Ovary (tissue), 9 donors: ENCODE measurements around the gene BTRC. TPM values are rescaled to one million over a fixed set of nuclear protein-coding genes. Genes with fewer than 3 reads are reported as not detected.

ENCODE experiments used
- DNase-seq, 5 donors: peaks; one replicate each; pipeline ENCODE4 v3.0.0-alpha.2; 2019 to 2020
- H3K27ac ChIP-seq, 2 donors: fragments of 200-600 bp; one replicate each; pipeline versions ENCODE4 v1.5.1 to v1.8.0; 2019 to 2022
- H3K27me3 ChIP-seq: fragments of 200-600 bp; one replicate; pipeline ENCODE4 v1.8.0; 2022
- H3K36me3 ChIP-seq: fragments of 200-600 bp; sonication (generic); one replicate; pipeline ENCODE4 v1.5.1; 2019
- H3K4me1 ChIP-seq: one replicate; pipeline ENCODE4 v1.8.1; 2013; ENCODE audit warnings: mild to moderate bottlenecking, moderate library complexity; ENCODE audit not compliant: insufficient read depth
- H3K4me3 ChIP-seq: fragments of 200-600 bp; sonication (generic); one replicate; pipeline ENCODE4 v1.5.1; 2017
- H3K9me3 ChIP-seq, 2 donors: fragments of 200-600 bp in 1 of 2; sonication (generic) in 1 of 2; one replicate each; pipeline versions ENCODE4 v1.5.1 to v1.8.1; 2013 to 2019; ENCODE audit warnings: mild to moderate bottlenecking in 1 of 2, moderate library complexity in 1 of 2
- CTCF ChIP-seq, 3 donors: fragments of 450-650 bp in 2 of 3; fragments of 200-600 bp in 1 of 3; IDR thresholded peaks; one replicate each; pipeline versions ENCODE4 v1.5.1 to v1.8.0; 2016 to 2022; ENCODE audit warnings: antibody characterized with exemption in 3 of 3, mild to moderate bottlenecking in 1 of 3
- EP300 ChIP-seq: sonication (generic); formaldehyde crosslinking; IDR thresholded peaks from one replicate; pipeline ENCODE4 v1.6.1; 2017; ENCODE audit warnings: antibody characterized with exemption
- POLR2A ChIP-seq: fragments of 450-650 bp; IDR thresholded peaks from one replicate; pipeline ENCODE4 v1.6.1; 2017; ENCODE audit warnings: antibody characterized with exemption, mild to moderate bottlenecking, moderate library complexity
- WGBS, 3 donors: extraction: QIAGEN DNeasy Blood & Tissue Kit in 1 of 3; methylation state at CpG; one replicate each; pipeline versions ENCODE4 v1.1.5 to v1.1.7; 2013 to 2017; 5-methylcytosine and 5-hydroxymethylcytosine counted together
- intact Hi-C, 4 donors: fragments of 100-400 bp; cut with DNase I; formaldehyde crosslinking; loops; one replicate each; pipeline versions ENCODE4 v1.11.0 to v1.15.1; 2022 to 2023
- polyA plus RNA-seq, 2 donors: library from polyadenylated mRNA; stranded (reverse); fragments of 200-250 nt in 1 of 2; fragments of 350-450 nt in 1 of 2; fragmentation: Illumina TruSeq in 1 of 2; extraction: RNeasy Lipid Tissue Mini Kit (QIAGEN cat#74804) in 1 of 2; gene quantifications; one replicate each; pipeline ENCODE4 v1.2.3, GENCODE V29; 2013 to 2014
- total RNA-seq, 7 donors: library from RNA; depleted of rRNA in 2 of 7; stranded (reverse); fragments of >200 nt in 2 of 7; fragmentation: NEBNext Ultra II Directional in 3 of 7; extraction: Animal tissue kit (Norgen Biotek cat#: 25700) in 3 of 7; gene quantifications; one replicate each; pipeline versions ENCODE4 v1.1.0 to v1.2.4, GENCODE V29; 2016 to 2023
- donor health status: DM: no; HTN: no; CAD: no; lungs with moderate emphysema.
- donor health status: DM: no; HTN: no; CAD: no.
- donor health status: Bipolar disorder and iron deficiency.
- donor health status: DM: yes; HTN: yes; CAD: no.
- donor health status: DM: no; HTN: no; CAD: no.
- donor health status: DM: yes; HTN: yes; CAD: no.

The BTRC gene
- total and polyA plus RNA-seq, 9 donors = 7.2 to 31.4 (median 26.2) TPM

- Histone ChIP-seq H3K4me3 (no peak overlapping the region), H3K4me1 (no peaks in the 10 kb centered on the region), H3K27me3 (no peaks in the 10 kb centered on the region), H3K36me3 (no peaks in the 10 kb centered on the region), H3K27ac (no peak overlapping the region), H3K9me3 (no peaks in the 10 kb centered on the region)
- TF ChIP-seq EP300 (no peak), POLR2A (no peak), CTCF (IDR thresholded peaks at IDR 0.05) (no peak)
- no peak for DNase-seq
- WGBS, 3 donors = 93 to 98% (median 94%) methylated on average over 1 of the region's 1 CpG
- intact Hi-C loops = no loop called here
Measured at GRCh38 chr10:101453318-101453717, 99.4 kb downstream of the BTRC start.

DNA sequence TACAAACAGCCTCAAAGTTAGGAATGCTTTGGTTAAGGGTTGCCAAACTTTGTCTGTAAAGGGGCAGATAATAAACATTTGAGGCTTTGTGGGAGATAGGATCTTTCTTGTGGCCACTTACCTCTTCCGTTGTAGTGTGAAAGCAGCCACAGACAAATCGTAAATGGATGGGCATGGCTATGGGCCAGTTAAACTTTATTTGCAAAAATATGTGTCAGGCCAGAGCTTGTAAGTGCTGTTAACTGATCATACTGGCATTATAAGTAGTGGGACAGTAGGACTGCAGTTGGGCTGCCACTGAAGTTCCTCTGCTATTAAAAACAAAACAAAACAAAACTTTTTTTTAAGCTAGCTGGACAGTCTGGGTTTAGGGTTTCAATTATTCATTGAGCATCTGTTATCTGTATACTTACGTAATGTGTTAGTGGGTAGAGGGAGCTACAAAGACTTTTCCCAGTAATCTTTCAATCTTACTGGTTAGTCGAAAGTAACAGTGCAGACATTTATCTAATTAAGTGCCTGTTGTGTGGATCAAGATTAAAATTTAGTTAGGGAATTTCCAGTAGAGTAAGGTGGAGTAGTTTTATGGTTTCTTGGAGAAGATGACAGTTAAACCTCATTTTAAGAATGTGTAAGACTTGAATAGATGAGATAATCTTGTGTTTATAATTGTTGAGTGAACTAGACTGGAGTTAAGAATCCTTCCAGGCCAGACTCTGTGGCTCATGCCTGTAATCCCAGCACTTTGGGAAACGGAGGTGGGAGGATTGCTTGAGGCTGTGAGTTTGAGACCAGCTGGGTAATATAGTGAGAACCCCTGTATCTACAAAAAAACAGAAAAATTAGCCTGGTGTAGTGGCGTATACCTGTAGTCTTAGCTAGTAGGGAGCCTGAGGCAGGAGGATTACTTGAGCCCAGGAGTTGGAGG lies 100.1 kb downstream of the BTRC start:
- intact Hi-C loops = no loop called here
- H3K4me3 ChIP-seq = no peak overlapping the region
- WGBS, 3 donors = 76 to 80% (median 76%) methylated on average over 6 of the region's 6 CpGs
- no peaks in the 10 kb centered on the region for H3K36me3 ChIP-seq
- no peaks in the 10 kb centered on the region for H3K4me1 ChIP-seq
- no peaks in the 10 kb centered on the region for H3K9me3 ChIP-seq
- no peak overlapping the region for H3K27ac ChIP-seq
- DNase-seq = no peak
- TF ChIP-seq EP300 (no peak), POLR2A (no peak), CTCF (IDR thresholded peaks at IDR 0.05) (no peak)
- H3K27me3 ChIP-seq = no peaks in the 10 kb centered on the region

DNA sequence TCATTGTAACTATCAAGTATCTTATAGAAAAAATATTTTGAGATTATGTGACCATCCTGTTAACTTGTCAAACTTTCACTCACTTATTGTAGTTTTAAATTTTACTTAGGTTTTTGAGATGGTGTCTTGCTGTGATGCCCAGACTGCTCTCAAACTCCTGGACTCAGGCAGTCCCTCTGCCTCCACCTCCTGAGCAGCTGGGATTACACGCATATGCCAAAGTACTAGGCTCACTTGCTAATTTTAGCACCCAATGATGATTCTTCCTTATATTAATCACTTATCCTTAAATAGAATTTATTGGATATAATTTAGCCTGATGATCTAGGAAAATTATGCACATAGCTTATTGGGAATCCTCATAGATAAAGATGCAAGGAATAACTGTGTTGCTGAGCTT lies 104.9 kb downstream of the BTRC start:
- Histone ChIP-seq H3K4me1 (no peaks in the 10 kb centered on the region), H3K4me3 (no peak overlapping the region), H3K36me3 (no peaks in the 10 kb centered on the region), H3K9me3 (no peaks in the 10 kb centered on the region), H3K27ac (no peak overlapping the region), H3K27me3 (no peaks in the 10 kb centered on the region)
- intact Hi-C loops = no loop called here
- TF ChIP-seq CTCF (IDR thresholded peaks at IDR 0.05) (no peak), POLR2A (no peak), EP300 (no peak)
- 91 to 100% (median 92%) methylated on average over 1 of the region's 1 CpG for WGBS, 3 donors
- DNase-seq = no peak

DNA sequence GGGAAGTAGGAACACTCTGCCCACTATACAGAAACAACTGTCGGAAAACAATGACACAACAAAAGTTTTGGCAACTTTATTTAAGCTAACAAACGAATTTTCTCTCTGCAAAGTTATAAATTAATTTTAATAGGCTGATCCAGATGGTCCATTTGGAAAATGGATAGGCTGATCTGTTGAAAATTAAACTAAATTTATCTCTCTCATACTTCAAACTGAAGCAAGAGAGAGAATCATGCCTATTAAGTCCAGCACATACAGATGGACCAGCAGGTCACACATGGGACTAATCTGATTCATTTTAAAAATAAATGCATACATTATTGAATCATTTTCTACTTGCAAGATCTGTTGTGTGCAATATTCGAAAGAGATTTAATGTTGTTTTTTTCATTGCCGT lies 110.1 kb downstream of the BTRC start:
- no peak for DNase-seq
- Histone ChIP-seq H3K27me3 (no peaks in the 10 kb centered on the region), H3K4me1 (no peaks in the 10 kb centered on the region), H3K36me3 (no peaks in the 10 kb centered on the region), H3K4me3 (no peak overlapping the region), H3K27ac (no peak overlapping the region), H3K9me3 (no peaks in the 10 kb centered on the region)
- intact Hi-C loops = loop anchor here in 3 of 4 donors (10.0 kb wide), 1 partner anchor 249 kb away; no protein-coding TSS in a partner anchor
- TF ChIP-seq POLR2A (no peak), EP300 (no peak), CTCF (IDR thresholded peaks at IDR 0.05) (no peak)
- 85 to 92% (median 92%) methylated on average over 4 of the region's 4 CpGs for WGBS, 3 donors
